AG09309 (cell line): Measurements from ENCODE around the gene USF1.

Experiments
- DNase-seq: peaks from one replicate; pipeline ENCODE4 v3.0.0-alpha.2; 2010; ENCODE audit warnings: low read depth
- H3K4me3 ChIP-seq: 2 replicates; pipeline ENCODE4 v1.5.1; 2011; ENCODE audit warnings: mild to moderate bottlenecking, low read depth, low read length, moderate library complexity; ENCODE audit not compliant: control insufficient read depth
- CTCF ChIP-seq: IDR thresholded peaks from 2 replicates; pipeline ENCODE4 v1.5.1; 2011; ENCODE audit warnings: mild to moderate bottlenecking, low read depth, low read length, inconsistent platforms; ENCODE audit not compliant: insufficient read depth, control insufficient read depth; ENCODE audit errors: missing control alignments

Gene USF1

GRCh38 chr1:161090617-161091016 is 44.8 kb upstream of the USF1 start:
- H3K4me3 ChIP-seq, result no peak overlapping the region
- TF ChIP-seq CTCF, result no peak
- DNase-seq, result no peak

GRCh38 chr1:161089938-161090337 is 44.2 kb upstream of the USF1 start:
- TF ChIP-seq CTCF, result no peak
- H3K4me3 ChIP-seq, result no peak overlapping the region
- DNase-seq, result no peak

DNA sequence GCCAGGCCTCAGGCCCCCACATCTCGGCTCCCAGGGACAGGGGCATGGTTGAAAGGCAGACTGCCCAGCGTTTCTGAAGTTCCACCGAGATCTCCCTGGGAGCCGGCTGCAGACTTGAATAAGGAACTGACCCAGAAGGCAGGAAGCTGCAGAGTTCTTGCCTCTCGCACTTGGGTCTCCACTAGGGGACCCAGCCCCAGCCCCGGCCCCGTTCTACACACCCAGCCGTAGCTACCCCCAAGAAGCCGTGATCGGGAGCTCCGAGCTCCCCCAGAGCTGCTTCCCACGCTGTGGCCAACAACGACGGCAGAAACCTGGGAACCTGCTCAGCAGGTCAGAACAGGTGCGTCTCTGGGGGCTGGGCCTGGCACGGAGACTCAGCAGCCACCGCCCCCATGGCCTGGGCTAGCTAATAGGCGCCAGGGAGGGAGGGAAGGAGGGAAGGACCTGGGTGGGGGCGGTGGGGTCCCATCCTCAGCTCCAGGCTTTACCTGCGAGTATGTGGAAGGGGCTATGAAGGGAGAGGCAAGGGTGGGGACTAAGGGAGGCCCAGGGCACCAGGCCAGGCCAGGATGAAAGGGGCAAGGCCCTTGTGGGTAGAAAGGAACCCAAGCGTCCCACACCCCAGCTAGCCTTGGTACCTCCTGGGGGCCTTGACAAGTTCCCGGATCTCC is 43.6 kb upstream of the USF1 start, which contains the start of gene NECTIN4:
NECTIN4 (minus strand) TSS at position 308 of the 674 bp plus-strand sequence; CDS start at position 46, 262 bp downstream.
- DNase-seq, result no peak
- no peak within 1 kb of the TSS for H3K4me3 ChIP-seq

GRCh38 chr1:161088587-161089110 is 42.9 kb upstream of the USF1 start:
- H3K4me3 ChIP-seq, result no peak overlapping the region
- TF ChIP-seq CTCF, result no peak
- no peak for DNase-seq

More for the DNA sequence above, 43.6 kb upstream of the USF1 start, which contains the start of gene NECTIN4:
- no peak for TF ChIP-seq CTCF

- no peak for TF ChIP-seq CTCF
- no peak for DNase-seq
- H3K4me3 ChIP-seq, result no peak overlapping the region
Measured at GRCh38 chr1:161086457-161086856, 40.7 kb upstream of the USF1 start.

DNA sequence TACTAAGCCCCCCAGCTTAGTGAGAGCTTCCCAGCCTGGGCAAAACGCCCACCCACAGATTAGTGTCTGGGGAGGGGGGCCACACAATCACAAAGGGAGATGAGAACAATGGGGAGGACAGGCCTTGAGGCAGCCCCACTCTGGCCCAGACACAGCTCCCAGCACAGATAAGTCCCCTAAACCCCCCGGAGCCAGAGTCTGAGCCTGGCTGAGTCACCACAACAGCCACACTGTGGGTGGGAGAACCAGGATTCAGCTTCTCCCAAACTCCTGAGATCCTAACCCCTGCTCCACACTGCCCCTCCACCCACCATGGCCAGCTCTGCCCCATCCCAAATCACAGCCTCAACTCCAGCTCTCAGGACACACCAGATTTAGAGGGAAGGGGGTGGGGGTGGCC is 39.4 kb upstream of the USF1 start:
- no peak for TF ChIP-seq CTCF
- H3K4me3 ChIP-seq, result no peak overlapping the region
- no peak for DNase-seq
